UCSD-AML1 (cell line): Measurements from ENCODE around the gene GGTLC1.
A peak's percentile ranks its signal among the peaks of the same experiment; 100 is the strongest.

Experiments
- DNase-seq: peaks from one replicate; lab custom pipeline; 2025; ENCODE audit not compliant: unreplicated experiment; lab: John Stamatoyannopoulos, UW

GGTLC1 gene

DNA sequence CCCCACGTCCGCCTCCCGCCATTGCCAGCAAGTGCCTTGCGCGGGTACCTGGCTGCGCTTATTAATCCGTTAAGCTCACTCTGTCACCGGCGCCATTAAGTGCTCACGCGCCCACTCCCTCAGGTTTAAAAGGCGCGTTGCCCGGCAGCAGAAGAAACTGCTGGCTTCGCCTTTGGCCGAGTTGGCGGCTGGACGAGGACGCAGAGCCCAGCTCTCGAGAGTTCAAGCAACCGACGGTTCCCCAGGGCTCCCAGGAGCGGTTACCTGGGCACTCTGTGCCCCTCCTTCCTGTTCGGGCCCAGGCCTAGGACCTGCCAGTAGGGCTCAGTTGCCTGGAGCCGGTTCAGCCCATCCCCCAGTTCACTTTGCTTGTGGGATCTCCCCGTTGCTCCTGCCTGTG, at the start of gene GGTLC1:
TSS of gene GGTLC1 (minus strand) at position 219 of the 400 bp plus-strand sequence. CDS start 2,168 bp downstream, outside the sequence.
- DNase-seq: no peak

DNA sequence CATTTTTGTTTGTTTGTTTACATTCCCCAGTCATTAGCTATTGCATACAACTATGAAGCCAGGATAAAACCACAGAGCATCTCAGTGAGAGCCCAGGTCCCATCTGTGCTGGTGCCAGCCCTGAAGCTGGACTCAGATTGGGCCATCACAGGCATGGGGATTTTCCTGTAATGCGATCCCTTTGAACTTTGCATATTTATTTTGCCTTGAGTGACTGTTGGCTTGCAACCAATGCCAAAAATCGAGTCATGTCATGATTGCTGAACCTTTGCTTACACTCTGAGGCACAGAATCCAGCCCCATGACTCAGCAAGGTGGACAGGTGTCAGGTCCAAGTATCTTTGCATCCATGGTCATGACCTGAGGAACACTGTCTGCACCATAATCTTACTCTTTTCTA, 46.2 kb upstream of the GGTLC1 start:
- no peak for DNase-seq

DNA sequence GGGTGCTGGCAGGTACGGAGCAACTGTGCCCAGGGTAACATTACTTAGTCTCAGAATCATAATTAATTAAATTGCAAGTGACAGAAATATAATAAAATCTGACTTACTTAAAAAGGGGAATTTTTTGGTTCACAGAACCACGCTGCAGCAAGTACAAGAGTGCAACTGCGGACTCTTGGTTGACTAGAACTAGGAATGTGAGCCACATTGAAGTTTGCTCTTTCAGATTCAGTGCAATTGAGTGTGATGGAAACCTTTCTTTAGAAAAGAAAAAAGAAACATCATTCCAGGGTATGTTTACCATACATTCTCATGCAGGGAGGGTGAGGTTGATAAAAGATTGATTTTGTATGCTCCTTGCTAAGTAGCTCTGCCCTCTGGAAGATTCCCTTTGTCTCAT, 45.0 kb upstream of the GGTLC1 start:
- no peak for DNase-seq

DNA sequence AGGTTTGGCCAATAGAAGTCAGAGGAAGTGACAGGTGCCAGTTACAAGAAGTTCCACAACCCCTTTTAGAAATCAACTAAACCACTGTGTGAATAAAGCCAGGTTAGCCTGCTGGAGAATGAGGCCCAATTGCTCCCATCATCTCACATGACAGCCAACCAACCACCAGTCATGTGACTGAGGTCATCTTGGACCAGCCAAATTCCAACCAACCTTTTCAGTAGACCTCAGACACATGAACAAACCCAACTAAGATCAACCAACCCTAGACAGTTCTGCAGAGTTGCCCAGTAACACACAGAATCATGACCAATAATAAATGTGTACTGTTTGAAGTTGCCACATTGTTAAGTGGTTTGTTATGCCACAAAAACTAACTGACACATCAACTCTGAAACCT, 44.6 kb upstream of the GGTLC1 start:
- DNase-seq: no peak

DNA sequence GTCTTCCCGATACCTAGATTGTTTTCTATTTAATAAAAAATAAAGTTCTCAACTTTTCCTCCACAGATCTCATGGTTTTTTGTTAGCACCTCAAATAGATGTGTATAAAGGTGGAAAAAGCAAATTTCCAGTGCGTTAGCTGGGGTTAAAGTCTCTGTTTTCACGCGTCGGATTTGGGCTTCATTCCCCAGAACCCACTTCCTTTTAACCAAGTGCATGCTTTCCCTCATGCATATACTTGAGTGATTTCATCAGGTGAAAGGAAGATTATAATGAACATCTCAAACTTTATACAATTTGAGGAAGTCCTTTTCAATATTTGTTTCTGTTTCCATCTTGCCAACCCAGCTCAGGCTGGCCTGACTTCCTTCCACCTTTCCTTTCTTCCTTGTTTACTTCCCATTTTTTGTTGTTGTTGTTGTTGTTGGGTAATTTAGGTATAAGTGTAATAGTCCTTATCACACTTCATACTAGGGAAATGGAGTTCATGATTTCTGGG, 43.9 kb upstream of the GGTLC1 start:
- DNase-seq: no peak

DNA sequence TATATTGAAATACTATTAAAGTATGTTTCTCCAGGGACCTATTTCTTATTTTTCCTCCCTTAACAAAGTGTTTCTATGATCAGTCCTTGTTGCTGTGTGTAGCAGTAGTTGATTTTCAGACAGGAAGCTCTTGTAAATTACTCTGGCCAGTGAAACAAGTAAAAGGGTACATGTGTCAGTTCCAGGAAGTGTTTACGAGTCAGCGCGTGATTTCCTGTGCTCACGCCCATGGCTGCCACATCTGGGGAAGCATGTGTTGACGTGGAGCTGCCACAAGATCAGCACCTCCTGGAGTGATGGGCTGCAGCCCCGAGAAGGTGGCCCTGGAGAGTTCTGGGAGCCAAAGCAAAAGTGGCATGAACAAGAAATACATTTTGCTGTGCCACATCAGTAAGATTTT, 38.6 kb upstream of the GGTLC1 start:
- peak; percentile 67 for DNase-seq

DNA sequence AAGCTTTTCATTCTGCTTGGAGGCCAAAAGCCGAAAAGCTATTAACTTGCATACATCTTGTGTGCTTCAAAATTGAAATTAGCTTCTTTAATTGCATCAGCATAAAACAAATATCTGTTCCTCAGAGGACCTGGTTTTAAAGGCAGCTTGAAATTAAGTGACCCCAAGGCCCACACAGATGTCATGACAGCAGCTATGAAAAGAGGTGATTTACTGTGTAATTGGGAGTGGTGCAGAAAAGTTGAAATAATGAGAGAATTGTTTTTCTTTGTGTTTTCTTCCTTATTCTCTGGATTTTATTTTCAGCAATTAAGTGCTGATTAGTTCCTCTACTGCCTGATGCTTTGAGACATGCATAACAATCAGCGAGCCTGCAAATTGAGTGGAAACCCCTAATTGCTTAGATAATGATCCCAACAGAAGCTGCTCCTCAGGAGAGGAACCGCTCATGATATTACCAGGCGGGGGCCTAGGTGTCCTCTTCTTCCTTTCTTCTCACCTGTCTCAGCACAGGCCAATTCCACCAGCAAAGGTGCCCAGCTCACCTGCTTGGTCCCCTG, 34.1 kb upstream of the GGTLC1 start:
- DNase-seq: no peak

DNA sequence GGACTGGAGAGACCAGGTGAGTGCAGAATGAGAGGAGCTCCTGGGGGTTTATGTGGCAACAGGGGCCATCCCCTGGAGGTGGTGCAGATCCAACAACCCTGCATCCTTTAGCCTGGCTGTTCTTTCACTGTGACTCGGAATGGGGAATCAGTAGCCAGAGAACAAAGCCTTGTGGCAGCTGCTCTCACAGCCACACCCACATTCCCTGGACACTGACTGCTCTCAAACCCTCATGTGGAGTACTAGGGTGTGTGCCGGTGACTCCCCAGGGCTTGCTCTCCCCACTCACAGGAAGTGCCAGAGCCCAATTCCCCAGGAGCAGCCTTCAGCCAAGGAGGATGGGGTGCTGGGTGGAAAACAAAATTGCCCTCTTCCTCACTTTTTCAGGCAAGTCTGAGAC, 30.2 kb upstream of the GGTLC1 start:
- no peak for DNase-seq

DNA sequence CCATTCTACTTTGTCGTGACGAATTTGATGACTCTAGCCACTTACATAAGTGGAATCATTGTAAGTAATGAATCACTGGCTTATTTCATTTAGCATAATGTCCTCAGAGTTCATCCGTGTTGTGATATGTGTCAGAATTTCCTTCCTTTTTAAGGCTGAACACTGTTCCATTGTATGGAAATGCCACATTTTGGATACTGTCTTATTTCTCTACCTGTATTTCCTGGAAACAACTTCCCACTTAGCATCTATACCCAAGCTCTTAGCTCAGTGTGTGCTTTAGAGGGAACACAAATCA, 28.8 kb upstream of the GGTLC1 start:
- DNase-seq: no peak

DNA sequence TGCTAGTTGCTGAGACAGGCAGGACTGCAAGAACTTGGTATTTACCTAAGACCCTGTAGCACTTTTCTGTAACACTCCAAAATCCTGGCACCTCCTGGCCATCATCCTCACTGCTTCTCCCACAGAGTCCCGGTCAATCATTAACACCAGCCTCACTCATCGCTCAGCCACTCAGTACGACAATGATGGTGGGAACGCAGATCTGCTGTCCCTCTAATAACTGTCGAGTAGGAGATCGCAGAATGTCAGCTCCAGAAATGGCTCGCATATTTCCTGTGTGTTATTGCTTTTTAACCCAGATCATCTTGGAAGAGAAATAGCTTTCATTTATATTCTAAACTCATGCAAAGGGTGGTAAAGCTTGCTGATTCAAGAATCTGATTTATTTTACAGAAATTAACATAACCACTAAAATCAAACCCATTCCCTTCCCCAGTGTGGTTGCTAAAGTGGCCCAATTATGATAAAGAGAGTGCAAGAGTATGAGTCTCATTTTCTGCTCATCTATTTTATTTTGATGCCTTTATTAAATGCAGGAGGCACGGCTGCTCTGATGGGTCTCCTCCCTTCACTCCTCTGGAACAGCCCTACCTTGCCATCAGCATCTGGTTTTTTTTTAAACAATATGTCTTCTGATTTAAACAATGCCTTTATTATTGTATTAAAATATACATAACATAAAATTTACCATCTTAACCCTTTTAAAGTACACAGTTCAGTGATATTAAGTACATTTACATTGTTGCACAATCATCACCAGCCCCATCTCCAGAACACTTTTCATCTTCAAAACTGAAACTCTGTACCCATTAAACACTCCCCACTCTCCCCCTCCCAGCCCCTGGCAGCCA, 28.3 kb upstream of the GGTLC1 start:
- no peak for DNase-seq

DNA sequence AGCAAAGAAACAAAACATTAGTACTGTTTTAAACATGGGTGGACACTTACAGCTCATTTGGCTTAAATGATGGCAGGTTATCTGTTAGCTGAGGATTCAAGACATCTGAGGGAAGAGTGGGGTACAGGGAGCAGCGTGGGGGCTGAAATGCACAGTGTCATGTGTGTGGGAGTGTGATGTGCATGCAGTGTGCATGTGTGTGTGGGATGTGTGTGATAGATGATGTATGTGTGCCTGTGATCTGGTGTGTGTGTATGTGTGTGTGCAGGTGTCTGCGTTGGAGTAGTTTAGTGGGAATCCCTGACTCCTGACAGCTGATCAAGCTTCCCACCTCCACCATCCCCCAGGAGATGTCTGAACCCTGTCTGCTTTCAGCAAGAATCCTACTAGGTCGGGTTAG, 25.4 kb upstream of the GGTLC1 start:
- no peak for DNase-seq

DNA sequence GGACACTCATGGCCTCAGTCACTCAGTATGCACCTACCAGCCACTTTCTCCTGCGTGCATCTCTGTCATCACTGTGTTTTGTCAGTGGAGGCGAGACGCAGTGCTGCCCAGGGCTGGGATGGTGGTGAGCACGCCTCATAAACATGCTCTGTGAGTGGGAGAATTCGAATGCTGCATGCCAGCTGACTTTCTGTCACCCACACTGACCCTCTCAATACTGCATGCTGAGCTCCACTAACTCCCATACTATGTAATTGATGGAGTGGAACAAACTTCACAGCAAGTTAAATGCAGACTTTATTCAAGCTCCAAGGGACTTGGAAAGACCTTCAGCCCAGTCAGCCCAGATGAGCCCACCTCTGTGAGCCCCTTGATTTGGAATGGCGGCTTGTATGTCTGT, 22.7 kb upstream of the GGTLC1 start:
- DNase-seq: no peak

DNA sequence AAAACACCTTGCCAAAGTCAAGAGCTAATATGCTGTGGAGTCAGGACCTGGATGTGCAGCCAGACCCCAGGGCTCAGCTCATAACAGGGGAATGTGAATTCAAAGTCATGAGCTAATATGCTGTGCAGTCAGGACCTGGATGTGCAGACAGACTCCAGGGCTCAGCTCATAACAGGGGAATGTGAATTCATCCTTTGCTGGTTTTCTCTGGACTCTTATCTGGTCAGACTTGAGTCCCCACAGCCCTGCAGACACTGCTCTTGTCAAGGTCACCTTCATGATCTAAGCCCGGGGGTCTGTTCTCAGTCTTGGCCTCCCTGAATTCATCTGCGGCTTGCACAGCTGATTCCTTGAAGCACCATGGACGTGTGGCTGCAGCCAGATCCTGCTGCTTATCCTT, 19.2 kb upstream of the GGTLC1 start:
- DNase-seq: no peak

DNA sequence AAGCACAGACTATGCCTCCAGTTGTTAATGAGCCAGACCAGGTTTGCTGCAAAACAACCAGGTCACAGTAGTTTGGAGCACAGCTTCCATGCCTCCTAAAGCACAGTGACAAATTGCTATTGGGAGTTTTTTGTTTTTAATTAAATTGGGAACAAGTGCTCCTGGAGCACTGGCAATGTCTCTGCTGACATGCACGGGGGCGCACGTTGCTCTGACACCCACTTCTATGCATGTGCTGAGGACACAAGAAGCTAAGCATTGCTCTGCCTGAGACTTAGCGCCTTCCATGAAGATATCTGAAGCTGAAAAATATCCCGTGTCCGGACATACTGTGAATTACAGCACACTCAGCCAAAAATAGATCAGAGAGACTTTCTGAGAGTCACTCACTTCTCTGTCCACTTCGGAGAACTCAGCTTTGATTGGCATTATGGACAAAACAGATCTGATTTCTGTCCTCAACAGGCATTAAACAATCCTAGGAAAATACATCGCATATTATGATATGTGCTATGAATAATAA, 18.6 kb upstream of the GGTLC1 start:
- no peak for DNase-seq

DNA sequence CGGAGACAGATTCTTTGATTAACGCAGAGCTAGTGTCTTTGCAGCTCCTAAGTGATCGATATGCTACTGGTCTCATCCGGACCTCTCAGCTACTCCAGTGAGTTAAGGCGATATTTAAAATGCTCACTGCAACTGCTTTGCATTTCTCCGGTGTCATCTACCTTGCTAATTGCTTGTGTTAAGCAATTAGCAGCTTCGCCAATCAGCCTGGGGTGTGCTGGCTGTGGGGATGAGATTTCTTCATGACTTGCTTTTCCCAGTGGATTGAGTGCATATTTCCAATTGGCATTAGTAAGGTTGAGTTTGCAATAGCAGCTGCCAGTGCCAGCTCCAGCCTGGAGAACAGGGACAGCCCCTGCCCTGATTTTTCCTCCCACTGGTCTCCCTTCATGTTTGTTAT, 18.0 kb upstream of the GGTLC1 start:
- no peak for DNase-seq

DNA sequence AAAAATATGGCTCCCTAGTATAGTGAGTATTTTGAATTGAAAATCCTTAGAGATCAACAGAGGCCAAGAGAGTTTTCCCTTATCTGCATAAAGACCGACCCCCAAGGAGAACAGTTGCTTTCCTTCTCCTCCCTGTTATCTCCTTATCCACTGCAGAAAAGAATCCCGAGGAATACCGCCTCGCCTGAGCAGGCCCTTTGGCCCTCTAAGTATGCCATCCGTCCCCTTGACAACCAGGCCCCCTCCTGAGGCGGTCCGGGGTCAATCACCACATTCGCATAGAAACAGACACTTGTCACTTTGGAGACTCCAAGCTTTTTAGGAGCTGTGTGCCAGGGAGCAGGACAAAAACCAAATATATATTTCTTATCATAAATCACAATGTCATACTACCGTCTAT, 15.9 kb upstream of the GGTLC1 start:
- DNase-seq: no peak

DNA sequence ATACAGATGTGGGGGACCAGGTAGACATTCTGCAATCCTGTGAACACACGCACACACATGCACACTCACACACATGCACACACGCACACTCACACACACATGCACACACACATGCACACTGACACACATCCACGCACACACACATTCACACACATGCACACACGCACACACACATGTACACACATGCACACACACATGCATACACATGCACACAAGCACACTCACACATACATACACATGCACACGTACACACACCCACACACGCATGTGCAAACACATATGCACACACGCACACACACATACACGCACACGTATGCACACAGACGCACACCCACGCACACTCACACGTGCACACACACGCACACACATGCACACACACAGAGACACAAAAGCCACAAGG, 14.3 kb upstream of the GGTLC1 start:
- DNase-seq: no peak

DNA sequence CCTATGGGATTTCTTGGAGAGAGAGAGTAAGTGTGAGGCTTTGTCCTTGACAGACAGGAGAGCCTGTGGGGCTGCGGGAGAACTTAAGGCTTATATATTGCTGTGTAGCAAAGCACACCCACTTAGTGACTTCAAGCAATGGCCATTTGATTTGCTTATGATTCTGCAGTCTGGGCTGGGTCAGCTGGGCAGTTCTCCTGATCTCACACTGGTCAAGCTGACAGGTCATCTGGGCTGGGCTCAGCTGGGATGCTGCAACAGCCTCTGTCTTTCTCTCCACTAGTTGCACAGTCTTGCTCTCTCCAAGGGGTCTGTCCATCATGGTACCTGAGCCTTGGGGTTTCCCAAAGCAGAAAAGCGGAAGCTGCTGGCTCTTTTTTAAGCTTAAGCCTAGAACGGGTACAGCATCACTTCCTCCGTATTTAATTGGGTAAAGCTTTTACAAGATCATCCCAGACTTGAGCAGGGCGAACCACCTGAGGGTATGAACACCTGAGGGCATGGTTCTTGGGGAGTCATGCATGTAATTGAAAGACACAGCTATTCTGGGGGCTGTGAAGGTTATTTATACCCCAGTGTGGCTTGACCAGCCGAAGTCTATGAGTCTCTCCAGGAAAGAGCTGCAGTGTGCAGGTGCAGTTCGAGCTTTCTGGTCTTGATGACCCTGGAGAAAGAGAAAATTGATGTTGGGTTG, 13.3 kb upstream of the GGTLC1 start:
- no peak for DNase-seq

DNA sequence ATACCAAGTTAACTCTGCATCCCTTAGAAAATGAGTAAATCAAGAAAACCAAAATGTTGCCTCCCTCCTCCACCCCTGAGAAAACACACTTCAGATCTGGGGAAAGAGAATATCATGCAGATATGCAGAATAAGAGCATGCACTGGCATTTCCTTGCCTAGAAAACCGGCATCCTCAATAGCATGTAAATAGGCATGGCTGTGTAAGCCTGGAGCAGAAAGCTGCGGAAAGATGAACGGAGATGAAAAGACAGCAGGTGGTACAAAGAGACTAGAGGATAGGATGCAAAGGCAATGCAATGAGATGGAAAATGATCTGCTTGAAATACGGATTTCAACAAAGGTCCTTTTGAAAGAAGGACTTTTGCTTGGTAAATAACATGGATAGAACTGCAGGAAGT, 10.3 kb upstream of the GGTLC1 start:
- DNase-seq: no peak

DNA sequence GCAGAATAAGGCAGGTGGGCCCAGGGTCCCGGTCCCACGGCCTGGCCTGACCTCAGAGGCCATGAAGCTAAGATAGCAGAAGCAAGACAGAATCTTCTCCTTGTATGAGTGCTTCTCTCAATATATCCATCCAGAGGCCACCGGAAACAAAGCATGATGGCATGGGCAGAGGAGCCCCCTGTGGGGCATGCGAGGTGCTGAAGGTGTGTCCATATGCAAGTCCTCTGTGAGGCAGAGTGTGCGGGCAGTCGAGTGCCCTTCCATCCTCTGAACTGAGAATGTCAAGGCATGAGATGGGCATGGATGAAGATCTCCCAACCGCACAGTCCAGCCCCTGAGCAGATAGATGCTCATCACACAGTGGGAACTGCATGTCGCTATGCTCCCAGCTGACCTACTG, 9.8 kb upstream of the GGTLC1 start:
- DNase-seq: no peak

DNA sequence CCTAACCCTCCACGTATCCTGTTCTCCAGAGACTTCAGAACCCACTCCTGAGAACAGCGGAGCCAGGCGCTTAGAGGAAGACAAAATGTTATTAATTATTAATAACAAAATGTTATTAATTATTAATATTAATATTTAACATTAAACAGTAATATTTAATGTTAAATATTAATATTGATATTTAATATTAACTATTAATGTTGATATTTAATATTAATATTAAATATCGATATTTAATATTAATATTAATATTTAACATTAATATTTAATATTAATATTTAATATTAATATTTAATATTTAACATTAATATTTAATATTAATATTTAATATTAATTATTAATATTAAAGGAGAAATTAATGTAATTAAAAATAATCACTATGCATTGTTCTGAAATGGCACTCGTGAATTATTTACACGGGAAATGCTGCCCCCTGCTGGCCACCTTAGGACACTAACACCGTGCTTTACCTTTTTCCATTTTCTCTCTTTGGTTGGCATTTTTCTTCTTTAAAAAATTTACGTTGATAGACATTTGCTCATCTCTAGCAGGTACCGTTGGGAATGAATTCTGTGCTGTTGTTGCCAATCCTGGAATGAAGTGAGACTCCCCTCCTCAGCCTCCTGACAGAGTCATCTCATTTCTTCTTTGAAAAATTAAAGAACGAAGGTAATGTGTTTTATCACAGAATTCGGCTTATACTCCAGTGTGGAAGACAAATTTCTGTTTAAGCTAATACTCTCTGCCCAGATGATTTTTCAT, 7.5 kb upstream of the GGTLC1 start:
- DNase-seq: peak; percentile 33
